ENCODE measurements around the gene RHOJ. TPM values are rescaled to one million over a fixed set of nuclear protein-coding genes. Genes with fewer than 3 reads are reported as not detected.

The RHOJ gene
- total RNA-seq, 1 experiment from 2014 or later = 0.40 TPM

GRCh38 chr14:63224196-63224595, 20.0 kb downstream of the RHOJ start:
- Mint-ChIP-seq H3K4me3 (ENCODE audit: low read depth, unreplicated experiment) (no peak overlapping the region), H3K36me3 (ENCODE audit: insufficient read depth, unreplicated experiment) (no peaks in the 10 kb centered on the region), H3K4me1 (ENCODE audit: low read depth, unreplicated experiment) (no peaks in the 10 kb centered on the region), H3K9me3 (ENCODE audit: low read depth, unreplicated experiment) (no peaks in the 10 kb centered on the region), H3K27ac (ENCODE audit: unreplicated experiment) (no peak overlapping the region), H3K27me3 (ENCODE audit: unreplicated experiment) (peaks cover 16% of the 10 kb centered on the region)
- CTCF ChIA-PET = no interaction called here
- BruUV-seq (replicated peaks) = no TSS peak
- no peak for TF ChIP-seq CTCF (IDR thresholded peaks at IDR 0.05; ENCODE audit: unreplicated experiment)
- intact Hi-C loops (cut with micrococcal nuclease; ENCODE audit: unreplicated experiment) = no loop called here
- no peak for DNase-seq

GRCh38 chr14:63228217-63228616, 24.0 kb downstream of the RHOJ start:
- H3K9me3 Mint-ChIP-seq (ENCODE audit: low read depth, unreplicated experiment) = no peaks in the 10 kb centered on the region
- H3K4me1 Mint-ChIP-seq (ENCODE audit: low read depth, unreplicated experiment) = no peaks in the 10 kb centered on the region
- CTCF ChIA-PET = no interaction called here
- H3K36me3 Mint-ChIP-seq (ENCODE audit: insufficient read depth, unreplicated experiment) = no peaks in the 10 kb centered on the region
- BruUV-seq (replicated peaks) = no TSS peak
- TF ChIP-seq CTCF (IDR thresholded peaks at IDR 0.05; ENCODE audit: unreplicated experiment) = no peak
- H3K4me3 Mint-ChIP-seq (ENCODE audit: low read depth, unreplicated experiment) = no peak overlapping the region
- intact Hi-C loops (cut with micrococcal nuclease; ENCODE audit: unreplicated experiment) = no loop called here
- no peak for DNase-seq
- H3K27ac Mint-ChIP-seq (ENCODE audit: unreplicated experiment) = no peak overlapping the region
- H3K27me3 Mint-ChIP-seq (ENCODE audit: unreplicated experiment) = peaks cover 7% of the 10 kb centered on the region

GRCh38 chr14:63229330-63230059, 25.3 kb downstream of the RHOJ start:
- CTCF ChIA-PET = interaction anchor here (0.6 kb wide), 1 partner anchor 1161 kb away, joined by 3 read pairs; no protein-coding TSS in a partner anchor
- Mint-ChIP-seq H3K4me1 (ENCODE audit: low read depth, unreplicated experiment) (no peaks in the 10 kb centered on the region), H3K36me3 (ENCODE audit: insufficient read depth, unreplicated experiment) (no peaks in the 10 kb centered on the region), H3K4me3 (ENCODE audit: low read depth, unreplicated experiment) (no peak overlapping the region), H3K27ac (ENCODE audit: unreplicated experiment) (no peak overlapping the region), H3K27me3 (ENCODE audit: unreplicated experiment) (peaks cover 13% of the 10 kb centered on the region), H3K9me3 (ENCODE audit: low read depth, unreplicated experiment) (no peaks in the 10 kb centered on the region)
- BruUV-seq (replicated peaks) = no TSS peak
- no peak for DNase-seq
- no peak for TF ChIP-seq CTCF (IDR thresholded peaks at IDR 0.05; ENCODE audit: unreplicated experiment)
- intact Hi-C loops (cut with micrococcal nuclease; ENCODE audit: unreplicated experiment) = no loop called here

GRCh38 chr14:63231766-63232165, 27.5 kb downstream of the RHOJ start:
- Mint-ChIP-seq H3K27me3 (ENCODE audit: unreplicated experiment) (peaks cover 16% of the 10 kb centered on the region), H3K9me3 (ENCODE audit: low read depth, unreplicated experiment) (no peaks in the 10 kb centered on the region), H3K4me3 (ENCODE audit: low read depth, unreplicated experiment) (no peak overlapping the region), H3K27ac (ENCODE audit: unreplicated experiment) (no peak overlapping the region), H3K36me3 (ENCODE audit: insufficient read depth, unreplicated experiment) (no peaks in the 10 kb centered on the region), H3K4me1 (ENCODE audit: low read depth, unreplicated experiment) (no peaks in the 10 kb centered on the region)
- intact Hi-C loops (cut with micrococcal nuclease; ENCODE audit: unreplicated experiment) = no loop called here
- TF ChIP-seq CTCF (IDR thresholded peaks at IDR 0.05; ENCODE audit: unreplicated experiment) = no peak
- no peak for DNase-seq
- CTCF ChIA-PET = no interaction called here
- BruUV-seq (replicated peaks) = no TSS peak
